ENCODE data around the gene GLYR1.

Gene GLYR1

GRCh38 chr16:4754865-4755264 is 92.2 kb downstream of the GLYR1 start:
- no peak for DNase-seq

GRCh38 chr16:4753227-4753626 is 93.9 kb downstream of the GLYR1 start:
- no peak for DNase-seq
